Colonic mucosa (tissue), 4 donors: Measurements from ENCODE around the gene NRM. TPM values are rescaled to one million over a fixed set of nuclear protein-coding genes. Genes with fewer than 3 reads are reported as not detected.

ENCODE experiments used
- DNase-seq: peaks from one replicate; pipeline ENCODE4 v3.0.0-alpha.2; 2020
- H3K27ac ChIP-seq: fragments of 200-600 bp; one replicate; pipeline ENCODE4 v1.8.0; 2021
- H3K27me3 ChIP-seq: fragments of 200-600 bp; one replicate; pipeline ENCODE4 v1.8.0; 2021
- H3K36me3 ChIP-seq: fragments of 200-600 bp; one replicate; pipeline ENCODE4 v1.8.0; 2021
- H3K4me1 ChIP-seq: fragments of 200-600 bp; one replicate; pipeline ENCODE4 v1.8.0; 2021; ENCODE audit warnings: mild to moderate bottlenecking
- H3K4me3 ChIP-seq: fragments of 200-600 bp; one replicate; pipeline ENCODE4 v1.8.0; 2021
- H3K9ac ChIP-seq, 2 donors: one replicate each; pipeline ENCODE4 v1.7.0; 2013; ENCODE audit warnings: control low read depth in 2 of 2, low read depth in 2 of 2, low read length in 2 of 2
- H3K9me3 ChIP-seq: fragments of 200-600 bp; one replicate; pipeline ENCODE4 v1.8.0; 2021
- intact Hi-C: fragments of 100-400 bp; cut with DNase I; formaldehyde crosslinking; loops from one replicate; pipeline ENCODE4 v1.14.1; 2022
- total RNA-seq, 2 donors: library from RNA; stranded (reverse); fragmentation: NEBNext Ultra II Directional in 1 of 2; extraction: Animal tissue kit (Norgen Biotek cat#: 25700) in 1 of 2; gene quantifications; one replicate each; pipeline ENCODE4 v1.2.1, GENCODE V29; 2021
- TF ChIP-seq, protein P1 (sequence below): fragments of 200-600 bp; IDR thresholded peaks from one replicate; pipeline ENCODE4 v1.8.0; 2022; ENCODE audit warnings: antibody characterized with exemption, mild to moderate bottlenecking
- donor health status: healthy.
- donor health status: DM: no; HTN: no; CAD: no.
- donor health status: DM: no; HTN: no; CAD: no.

NRM gene
- total RNA-seq, 2 donors from 2014 or later: 7.4 to 19.2 TPM

- H3K36me3 ChIP-seq: no peaks in the 10 kb centered on the region
- intact Hi-C loops: loop anchor here (2.0 kb wide), 1 partner anchor 26 kb away; the partner anchor contains the start of gene NRM
- peaks cover 7% of the 10 kb centered on the region for H3K4me1 ChIP-seq
- peak overlapping the region; percentile 83 to 84 for H3K9ac ChIP-seq
- no peak for DNase-seq
- TF ChIP-seq, protein P1, sequence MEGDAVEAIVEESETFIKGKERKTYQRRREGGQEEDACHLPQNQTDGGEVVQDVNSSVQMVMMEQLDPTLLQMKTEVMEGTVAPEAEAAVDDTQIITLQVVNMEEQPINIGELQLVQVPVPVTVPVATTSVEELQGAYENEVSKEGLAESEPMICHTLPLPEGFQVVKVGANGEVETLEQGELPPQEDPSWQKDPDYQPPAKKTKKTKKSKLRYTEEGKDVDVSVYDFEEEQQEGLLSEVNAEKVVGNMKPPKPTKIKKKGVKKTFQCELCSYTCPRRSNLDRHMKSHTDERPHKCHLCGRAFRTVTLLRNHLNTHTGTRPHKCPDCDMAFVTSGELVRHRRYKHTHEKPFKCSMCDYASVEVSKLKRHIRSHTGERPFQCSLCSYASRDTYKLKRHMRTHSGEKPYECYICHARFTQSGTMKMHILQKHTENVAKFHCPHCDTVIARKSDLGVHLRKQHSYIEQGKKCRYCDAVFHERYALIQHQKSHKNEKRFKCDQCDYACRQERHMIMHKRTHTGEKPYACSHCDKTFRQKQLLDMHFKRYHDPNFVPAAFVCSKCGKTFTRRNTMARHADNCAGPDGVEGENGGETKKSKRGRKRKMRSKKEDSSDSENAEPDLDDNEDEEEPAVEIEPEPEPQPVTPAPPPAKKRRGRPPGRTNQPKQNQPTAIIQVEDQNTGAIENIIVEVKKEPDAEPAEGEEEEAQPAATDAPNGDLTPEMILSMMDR: no peak
- H3K27ac ChIP-seq: peak overlapping the region; percentile 78
- no peaks in the 10 kb centered on the region for H3K27me3 ChIP-seq
- H3K9me3 ChIP-seq: no peaks in the 10 kb centered on the region
- H3K4me3 ChIP-seq: peak overlapping the region; percentile 56
Observed at GRCh38 chr6:30716879-30717128, 26.0 kb upstream of the NRM start.

DNA sequence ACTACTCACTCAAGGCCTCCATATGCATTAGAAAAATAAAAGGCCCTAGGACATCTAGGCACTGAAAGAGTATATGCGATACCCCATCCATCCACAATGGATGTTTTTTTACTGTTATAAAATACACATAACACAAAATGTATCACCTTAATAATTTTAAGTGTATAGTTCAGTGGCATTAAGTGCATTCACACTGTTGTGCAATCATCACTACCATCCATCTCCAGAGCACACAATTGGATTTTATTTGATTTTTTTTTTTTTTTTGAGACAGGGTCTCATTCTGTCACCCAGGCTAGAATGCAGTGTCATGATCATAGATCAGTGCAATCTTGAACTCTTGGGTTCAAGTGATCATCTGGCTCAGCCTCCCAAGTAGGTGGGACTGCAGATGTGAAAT is 23.5 kb upstream of the NRM start:
- Histone ChIP-seq H3K27me3 (no peaks in the 10 kb centered on the region), H3K4me1 (peaks cover 7% of the 10 kb centered on the region), H3K9ac (no peak overlapping the region), H3K27ac (no peak overlapping the region), H3K9me3 (no peaks in the 10 kb centered on the region), H3K36me3 (no peaks in the 10 kb centered on the region), H3K4me3 (no peak overlapping the region)
- intact Hi-C loops: no loop called here
- TF ChIP-seq, protein P1: no peak
- no peak for DNase-seq

GRCh38 chr6:30712441-30712945 is 21.7 kb upstream of the NRM start:
- no peaks in the 10 kb centered on the region for H3K9me3 ChIP-seq
- H3K9ac ChIP-seq: no peak overlapping the region
- intact Hi-C loops: no loop called here
- peaks cover 7% of the 10 kb centered on the region for H3K4me1 ChIP-seq
- TF ChIP-seq, protein P1: no peak
- H3K27me3 ChIP-seq: no peaks in the 10 kb centered on the region
- no peak for DNase-seq
- H3K27ac ChIP-seq: no peak overlapping the region
- H3K36me3 ChIP-seq: no peaks in the 10 kb centered on the region
- H3K4me3 ChIP-seq: no peak overlapping the region

DNA sequence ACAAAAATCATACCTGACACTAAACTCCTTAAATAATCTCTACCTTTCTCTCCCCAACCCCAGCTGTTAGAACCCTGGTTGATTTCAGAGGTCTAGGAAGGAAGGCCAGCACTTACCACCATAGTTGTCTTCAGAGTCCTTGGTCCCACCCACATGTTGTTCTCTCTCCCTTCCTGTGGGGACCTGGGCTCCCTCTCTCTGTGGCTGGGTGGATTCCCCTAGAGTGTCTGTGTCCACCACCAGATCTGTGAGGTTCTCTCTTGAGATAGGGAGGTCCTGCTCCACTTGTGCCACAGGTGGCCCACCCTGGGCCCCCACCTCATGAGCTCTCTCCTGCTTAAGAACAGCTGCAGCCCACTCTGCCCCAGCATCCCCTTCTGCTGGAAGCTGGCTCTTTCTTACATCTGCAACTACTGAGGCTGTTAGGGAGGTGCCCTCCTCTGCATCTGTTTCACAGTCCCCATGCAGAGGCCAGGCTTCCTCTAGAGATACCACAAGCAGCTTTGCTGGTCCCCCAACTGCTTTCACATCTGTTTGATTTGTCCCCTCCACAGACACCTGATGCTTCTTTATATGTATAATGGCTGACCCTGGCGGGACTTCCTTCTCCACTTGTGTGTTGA is 21.1 kb upstream of the NRM start:
- H3K9me3 ChIP-seq: no peaks in the 10 kb centered on the region
- H3K36me3 ChIP-seq: no peaks in the 10 kb centered on the region
- no peak overlapping the region for H3K4me3 ChIP-seq
- TF ChIP-seq, protein P1: no peak
- no peak for DNase-seq
- H3K27ac ChIP-seq: no peak overlapping the region
- H3K27me3 ChIP-seq: no peaks in the 10 kb centered on the region
- intact Hi-C loops: no loop called here
- H3K9ac ChIP-seq: no peak overlapping the region
- peaks cover 7% of the 10 kb centered on the region for H3K4me1 ChIP-seq

DNA sequence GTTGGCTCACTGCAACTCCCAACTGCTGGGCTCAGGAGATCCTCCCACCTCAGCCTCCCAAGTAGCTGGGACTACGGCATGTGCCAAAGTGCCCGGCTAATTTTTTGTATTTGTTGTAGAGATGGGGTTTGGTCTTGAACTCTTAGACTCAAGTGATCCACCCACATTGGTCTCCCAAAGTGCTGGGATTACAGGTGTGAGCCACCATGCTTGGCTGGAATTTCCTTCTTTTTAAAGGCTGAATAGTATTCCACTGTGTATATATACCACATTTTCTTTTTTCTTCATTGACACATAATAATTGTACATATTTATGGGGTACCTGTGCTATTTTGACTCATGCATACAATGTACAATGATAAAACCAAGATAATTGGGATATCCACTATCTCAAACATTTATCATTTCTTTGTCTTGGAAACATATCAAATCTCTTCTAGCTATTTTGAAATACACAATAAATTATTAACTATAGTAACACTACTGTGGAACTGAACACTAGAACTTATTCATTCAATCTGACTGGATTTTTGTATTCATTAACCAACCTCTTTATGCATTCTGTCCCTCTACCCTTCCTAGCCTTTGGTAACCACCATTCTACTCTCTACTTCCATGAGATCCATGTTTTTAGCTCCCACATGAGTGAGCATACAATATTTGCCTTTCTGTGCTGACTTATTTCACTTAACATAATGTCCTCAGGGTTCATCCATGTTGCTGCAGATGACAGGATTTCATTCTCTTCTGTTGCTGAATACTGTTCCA is 18.5 kb upstream of the NRM start:
- no peak overlapping the region for H3K27ac ChIP-seq

More for the DNA sequence above, 18.5 kb upstream of the NRM start:
- TF ChIP-seq, protein P1: no peak
- no peaks in the 10 kb centered on the region for H3K9me3 ChIP-seq
- no peaks in the 10 kb centered on the region for H3K27me3 ChIP-seq
- intact Hi-C loops: no loop called here
- no peak for DNase-seq
- no peak overlapping the region for H3K9ac ChIP-seq
- H3K4me3 ChIP-seq: no peak overlapping the region
- H3K4me1 ChIP-seq: no peaks in the 10 kb centered on the region
- no peaks in the 10 kb centered on the region for H3K36me3 ChIP-seq
